A673 (cell line): Measurements from ENCODE around the gene CCDC197. TPM values are rescaled to one million over a fixed set of nuclear protein-coding genes. Genes with fewer than 3 reads are reported as not detected.

Experiments
- BruUV-seq: library from RNA; stranded (reverse); fragments of 400-500 nt; replicated peaks from 2 replicates; lab custom pipeline; 2021; lab: Mats Ljungman, UMichigan
- CTCF ChIA-PET: fragments of 300-600 bp; sonication (Branson Sonifier 250); formaldehyde crosslinking; loops from one replicate; lab custom pipeline; 2022; ENCODE audit warnings: antibody characterized with exemption; lab: Charles Lee
- POLR2A ChIA-PET: fragments of 300-600 bp; sonication (Branson Sonifier 250); formaldehyde crosslinking; loops from one replicate; lab custom pipeline; 2022; ENCODE audit warnings: antibody characterized with exemption; ENCODE audit not compliant: low non-redundant PET; lab: Charles Lee
- DNase-seq: peaks from one replicate; pipeline ENCODE4 v3.0.0-alpha.2; 2015; ENCODE audit warnings: low spot score
- H3K27ac ChIP-seq: fragments of 200-600 bp; sonication (generic); 2 replicates; pipeline ENCODE4 v1.5.1; 2016; ENCODE audit warnings: mixed run types, low read depth, mild to moderate bottlenecking, mixed read lengths, antibody characterized with exemption, low read length; ENCODE audit not compliant: poor library complexity, severe bottlenecking
- H3K27me3 ChIP-seq: fragments of 200-600 bp; sonication (generic); replicated peaks from 2 replicates; pipeline ENCODE4 v1.6.1; 2017; ENCODE audit warnings: mixed run types, low read depth, mild to moderate bottlenecking, mixed read lengths, antibody characterized with exemption, low read length; ENCODE audit not compliant: insufficient read depth, poor library complexity
- H3K36me3 ChIP-seq: fragments of 200-600 bp; sonication (generic); 2 replicates; pipeline ENCODE4 v1.6.1; 2016; ENCODE audit warnings: mixed run types, mild to moderate bottlenecking, mixed read lengths, antibody characterized with exemption, low read length; ENCODE audit not compliant: insufficient read depth, poor library complexity, severe bottlenecking
- H3K4me1 ChIP-seq: fragments of 200-600 bp; sonication (generic); 2 replicates; pipeline ENCODE4 v1.6.1; 2017; ENCODE audit warnings: mixed run types, mild to moderate bottlenecking, mixed read lengths, antibody characterized with exemption, low read length; ENCODE audit not compliant: insufficient read depth, poor library complexity, severe bottlenecking
- H3K4me3 ChIP-seq: fragments of 200-600 bp; sonication (generic); 2 replicates; pipeline ENCODE4 v1.5.1; 2016; ENCODE audit warnings: low read depth, mixed run types, mild to moderate bottlenecking, mixed read lengths, low read length; ENCODE audit not compliant: poor library complexity, severe bottlenecking
- H3K9me3 ChIP-seq: fragments of 200-600 bp; sonication (generic); 2 replicates; pipeline ENCODE4 v1.6.1; 2016; ENCODE audit warnings: mixed run types, low read depth, mild to moderate bottlenecking, mixed read lengths, antibody characterized with exemption, low read length; ENCODE audit not compliant: poor library complexity, severe bottlenecking
- EZH2 ChIP-seq: fragments of 200-600 bp; sonication (generic); IDR thresholded peaks from 2 replicates; pipeline ENCODE4 v1.6.1; 2017; ENCODE audit warnings: borderline replicate concordance, low read depth, mild to moderate bottlenecking, mixed read lengths, antibody characterized with exemption, low read length; ENCODE audit not compliant: poor library complexity, severe bottlenecking
- intact Hi-C: fragments of 100-400 bp; cut with micrococcal nuclease; formaldehyde crosslinking; loops from one replicate; pipeline ENCODE4 v1.10.0; 2022; ENCODE audit not compliant: unreplicated experiment
- total RNA-seq: library from RNA; stranded (reverse); gene quantifications from 2 replicates; pipeline ENCODE4 v1.2.3, GENCODE V29; 2021
- TF ChIP-seq, protein P1 (sequence below): fragments of 300-800, 200-600 bp; sonication (generic); conservative IDR thresholded peaks from 2 replicates; pipeline ENCODE4 v1.5.1; 2017; ENCODE audit warnings: low read depth, mild to moderate bottlenecking, antibody characterized with exemption, low read length, moderate library complexity, mixed read lengths

The CCDC197 gene
- total RNA-seq, 1 experiment from 2014 or later: not detected

DNA sequence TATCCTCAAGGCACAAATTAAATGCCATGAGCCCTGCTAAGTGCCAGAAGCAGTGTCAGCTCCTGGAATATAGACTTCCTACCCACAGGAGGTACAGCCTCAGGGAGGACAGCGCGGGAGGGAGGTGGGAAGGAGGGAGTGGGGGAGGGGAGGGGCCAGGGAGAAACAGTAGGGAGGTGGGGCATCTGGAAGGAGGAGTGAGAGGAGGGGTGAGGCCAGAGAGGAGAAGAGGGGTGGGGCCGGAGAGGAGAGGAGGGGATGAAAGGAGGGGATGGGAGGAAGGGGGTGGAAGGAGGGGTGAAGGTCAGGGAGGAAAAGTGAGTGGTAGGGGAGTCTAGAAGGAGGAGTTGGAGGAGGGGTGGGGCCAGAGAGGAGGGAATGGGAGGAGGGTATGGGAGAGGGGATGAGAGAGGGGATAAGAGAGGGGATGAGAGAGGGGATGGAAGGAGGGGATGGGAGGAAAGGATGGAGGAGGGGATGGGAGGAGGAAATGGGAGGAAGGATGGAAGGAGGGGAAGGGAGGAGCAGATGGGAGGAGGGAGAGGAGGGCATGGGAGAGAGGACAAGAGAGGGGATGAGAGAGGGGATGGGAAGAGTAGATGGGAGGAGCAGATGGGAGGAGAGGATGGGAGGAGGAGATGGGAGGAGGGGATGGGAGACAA is 9.2 kb upstream of the CCDC197 start:
- BruUV-seq: no TSS peak
- intact Hi-C loops: no loop called here
- ChIA-PET POLR2A (no interaction called here), CTCF (no interaction called here)
- Histone ChIP-seq H3K4me3 (no peak overlapping the region), H3K27me3 (no peaks in the 10 kb centered on the region), H3K27ac (no peak overlapping the region), H3K36me3 (no peaks in the 10 kb centered on the region), H3K4me1 (no peaks in the 10 kb centered on the region), H3K9me3 (no peaks in the 10 kb centered on the region)
- TF ChIP-seq, protein P1, sequence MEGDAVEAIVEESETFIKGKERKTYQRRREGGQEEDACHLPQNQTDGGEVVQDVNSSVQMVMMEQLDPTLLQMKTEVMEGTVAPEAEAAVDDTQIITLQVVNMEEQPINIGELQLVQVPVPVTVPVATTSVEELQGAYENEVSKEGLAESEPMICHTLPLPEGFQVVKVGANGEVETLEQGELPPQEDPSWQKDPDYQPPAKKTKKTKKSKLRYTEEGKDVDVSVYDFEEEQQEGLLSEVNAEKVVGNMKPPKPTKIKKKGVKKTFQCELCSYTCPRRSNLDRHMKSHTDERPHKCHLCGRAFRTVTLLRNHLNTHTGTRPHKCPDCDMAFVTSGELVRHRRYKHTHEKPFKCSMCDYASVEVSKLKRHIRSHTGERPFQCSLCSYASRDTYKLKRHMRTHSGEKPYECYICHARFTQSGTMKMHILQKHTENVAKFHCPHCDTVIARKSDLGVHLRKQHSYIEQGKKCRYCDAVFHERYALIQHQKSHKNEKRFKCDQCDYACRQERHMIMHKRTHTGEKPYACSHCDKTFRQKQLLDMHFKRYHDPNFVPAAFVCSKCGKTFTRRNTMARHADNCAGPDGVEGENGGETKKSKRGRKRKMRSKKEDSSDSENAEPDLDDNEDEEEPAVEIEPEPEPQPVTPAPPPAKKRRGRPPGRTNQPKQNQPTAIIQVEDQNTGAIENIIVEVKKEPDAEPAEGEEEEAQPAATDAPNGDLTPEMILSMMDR: no peak
- TF ChIP-seq EZH2: no peak
- DNase-seq: no peak

DNA sequence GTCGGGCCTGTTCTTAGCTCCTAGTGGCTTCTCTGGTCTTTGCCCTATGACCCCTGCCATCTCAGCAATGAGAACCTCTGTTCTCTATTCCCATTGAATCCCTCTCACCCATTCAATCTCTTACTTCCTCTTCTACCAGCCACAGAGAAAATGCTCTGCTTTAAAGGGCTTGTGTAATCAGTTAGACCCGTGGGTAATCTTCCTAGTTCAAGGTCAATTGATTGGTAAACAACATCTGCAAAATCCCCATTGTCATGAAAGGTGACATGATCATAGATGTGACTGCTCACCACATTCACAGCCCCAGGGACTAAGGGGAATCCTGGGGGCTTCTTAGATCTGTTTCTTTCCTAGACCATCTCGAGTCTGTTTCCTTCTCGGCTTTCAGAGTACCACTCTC is 7.2 kb upstream of the CCDC197 start:
- Histone ChIP-seq H3K4me1 (no peaks in the 10 kb centered on the region), H3K27ac (no peak overlapping the region), H3K4me3 (no peak overlapping the region), H3K9me3 (no peaks in the 10 kb centered on the region), H3K36me3 (no peaks in the 10 kb centered on the region), H3K27me3 (no peaks in the 10 kb centered on the region)
- no TSS peak for BruUV-seq
- CTCF ChIA-PET: interaction anchor here (0.5 kb wide), 1 partner anchor 13 kb away, joined by 5 read pairs; no protein-coding TSS in a partner anchor
- no peak for DNase-seq
- intact Hi-C loops: no loop called here
- TF ChIP-seq, protein P1: no peak
- no peak for TF ChIP-seq EZH2
- POLR2A ChIA-PET: no interaction called here

DNA sequence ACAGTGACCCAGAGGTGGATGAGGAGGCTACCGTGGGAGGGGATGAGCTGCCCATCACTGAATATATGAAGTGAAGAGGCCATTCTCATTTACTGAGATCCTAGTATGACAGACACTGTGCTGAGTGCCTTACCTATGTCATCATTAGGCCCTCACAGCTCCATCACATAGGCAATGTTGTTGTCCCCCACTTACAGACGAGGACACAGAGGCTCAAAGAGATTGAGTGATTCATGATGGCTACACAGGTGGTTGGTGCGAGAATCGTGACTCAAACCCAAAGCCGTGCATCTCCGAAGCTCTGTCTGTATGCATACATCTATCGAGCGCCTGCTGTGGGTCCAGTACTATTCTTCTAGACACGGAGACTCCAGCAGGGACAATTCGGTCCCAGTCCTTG is 5.9 kb upstream of the CCDC197 start:
- POLR2A ChIA-PET: no interaction called here

More for the DNA sequence above, 5.9 kb upstream of the CCDC197 start:
- BruUV-seq: no TSS peak
- Histone ChIP-seq H3K27ac (no peak overlapping the region), H3K4me3 (no peak overlapping the region), H3K4me1 (no peaks in the 10 kb centered on the region), H3K36me3 (no peaks in the 10 kb centered on the region), H3K27me3 (no peaks in the 10 kb centered on the region), H3K9me3 (no peaks in the 10 kb centered on the region)
- TF ChIP-seq, protein P1: no peak
- no peak for TF ChIP-seq EZH2
- intact Hi-C loops: no loop called here
- CTCF ChIA-PET: no interaction called here
- no peak for DNase-seq
